ENCODE results near the gene UQCRQ. TPM values are rescaled to one million over a fixed set of nuclear protein-coding genes. Genes with fewer than 3 reads are reported as not detected.
A peak's percentile ranks its signal among the peaks of the same experiment; 100 is the strongest.

The UQCRQ gene
- total RNA-seq, 1 experiment from 2014 or later, result 306 TPM

GRCh38 chr5:132828846-132829494, 37.5 kb upstream of the UQCRQ start:
- Histone ChIP-seq H4K5ac (ENCODE audit: insufficient read length, low read depth, low read length) (no peak overlapping the region), H2BK5ac (ENCODE audit: insufficient read length, low read length) (no peak overlapping the region), H2AK5ac (ENCODE audit: insufficient read length, low read length) (no peak overlapping the region), H2BK15ac (ENCODE audit: low read depth, low read length) (no peak overlapping the region), H3K4ac (ENCODE audit: low read depth, low read length) (no peak overlapping the region), H3K27me3 (ENCODE audit: insufficient read depth, low read length) (peaks cover 25% of the 10 kb centered on the region; the same call in 1 of the 2 replicates), H3K27ac (ENCODE audit: insufficient read length, low read depth, low read length) (no peak overlapping the region), H3T11ph (ENCODE audit: low read length) (no peak overlapping the region), H3K23ac (ENCODE audit: insufficient read length, low read depth, low read length) (no peak overlapping the region), H3K79me1 (ENCODE audit: insufficient read depth, low read depth, low read length, poor library complexity, severe bottlenecking) (no peaks in the 10 kb centered on the region), H4K91ac (ENCODE audit: insufficient read length, low read depth, low read length) (no peak overlapping the region), H2BK20ac (ENCODE audit: low read depth, low read length, poor library complexity, severe bottlenecking) (no peak overlapping the region), H2BK120ac (ENCODE audit: low read depth, low read length, poor library complexity, severe bottlenecking) (no peak overlapping the region), H3K4me2 (ENCODE audit: insufficient read depth, insufficient read length, low read length) (peak overlapping the region; percentile 39), H3K23me2 (ENCODE audit: insufficient read length, low read depth, low read length, poor library complexity, severe bottlenecking) (peaks cover 21% of the 10 kb centered on the region), H3K18ac (ENCODE audit: insufficient read length, low read depth, low read length) (no peak overlapping the region), H2AFZ (ENCODE audit: low read length) (no peak overlapping the region), H4K8ac (replicated peaks; ENCODE audit: insufficient read length, low read depth, low read length) (no peak overlapping the region), H3K56ac (ENCODE audit: insufficient read length, low read depth, low read length) (no peak overlapping the region), H3K4me1 (ENCODE audit: insufficient read depth, low read length) (peaks cover 3% of the 10 kb centered on the region), H4K20me1 (ENCODE audit: control insufficient read depth, insufficient read depth, insufficient read length) (no peaks in the 10 kb centered on the region), H3K14ac (ENCODE audit: insufficient read depth, low read length) (no peak overlapping the region), H3K79me2 (ENCODE audit: insufficient read depth, low read length) (no peaks in the 10 kb centered on the region), H3K9me3 (ENCODE audit: control insufficient read depth, low read depth, low read length) (no peaks in the 10 kb centered on the region), H3K9ac (ENCODE audit: extremely low read depth, insufficient read length, low read length) (no peak overlapping the region), H2BK12ac (ENCODE audit: insufficient read length, low read depth, low read length) (no peak overlapping the region)
- Mint-ChIP-seq H3K36me3 (ENCODE audit: insufficient read depth in 1 of 3, low read depth in 3 of 3) (peaks cover 2 to 6% (median 3%) of the 10 kb centered on the region in 3 experiments; a peak in 6 of 7 replicates), H3K4me3 (peak overlapping the region; percentile 76 to 85), H3K27me3 (ENCODE audit: low read depth) (peaks cover 77% of the 10 kb centered on the region), H3K27ac (no peak overlapping the region), H3K9me3 (no peaks in the 10 kb centered on the region; a peak in 1 of 5 replicates), H3K4me1 (peaks cover 9 to 20% of the 10 kb centered on the region in 2 experiments)
- TF ChIP-seq CTCF (conservative IDR thresholded peaks at IDR 0.05), result no peak
- no CpG with 5 or more reads among the region's 4 CpGs for WGBS (ENCODE audit: extremely low coverage, insufficient read length, low lambda C conversion rate)
- DNase-seq, result no peak

Measured in H9 (cell line).